DND-41 (cell line): ENCODE measurements around the gene DNAJC30.
A peak's percentile ranks its signal among the peaks of the same experiment; 100 is the strongest.

Experiments used
- ATAC-seq: fragments of 200-7000 bp; cut with Tn5 transposase; 3 replicates; pipeline ENCODE4 v1.9.1; 2021; ENCODE audit warnings: low read depth; ENCODE audit not compliant: insufficient read depth
- DNase-seq: peaks from one replicate; pipeline ENCODE4 v3.0.0-alpha.2; 2020
- H2AFZ ChIP-seq: 2 replicates; pipeline ENCODE4 v1.6.0; 2012; ENCODE audit warnings: low read depth, low read length
- H3K27ac ChIP-seq: 2 replicates; pipeline ENCODE4 v1.5.1; 2012; ENCODE audit warnings: low read length, inconsistent platforms
- H3K27me3 ChIP-seq: fragments of 200-600 bp; sonication (generic); 2 replicates; pipeline ENCODE4 v1.6.0; 2012; ENCODE audit warnings: low read length, mild to moderate bottlenecking, inconsistent platforms; ENCODE audit not compliant: insufficient read depth, poor library complexity
- H3K36me3 ChIP-seq: 2 replicates; pipeline ENCODE4 v1.5.1; 2012; ENCODE audit warnings: low read length, inconsistent platforms; ENCODE audit not compliant: insufficient read depth
- H3K4me1 ChIP-seq: 2 replicates; pipeline ENCODE4 v1.5.1; 2012; ENCODE audit warnings: mild to moderate bottlenecking, low read length; ENCODE audit not compliant: insufficient read depth
- H3K4me2 ChIP-seq: 2 replicates; pipeline ENCODE4 v1.6.0; 2012; ENCODE audit warnings: mild to moderate bottlenecking, moderate library complexity, low read length, inconsistent platforms; ENCODE audit not compliant: insufficient read depth
- H3K4me3 ChIP-seq, 2 experiments: fragments of 200-600 bp in 1 of 2; shearing (Covaris generic) in 1 of 2; 2 replicates each; pipeline ENCODE4 v1.5.1; 2012 to 2016; ENCODE audit warnings: inconsistent platforms in 2 of 2, low read length in 2 of 2, mild to moderate bottlenecking in 2 of 2, low read depth in 1 of 2, moderate library complexity in 1 of 2
- H3K79me2 ChIP-seq: 2 replicates; pipeline ENCODE4 v1.6.0; 2012; ENCODE audit warnings: low read length, inconsistent platforms; ENCODE audit not compliant: insufficient read depth
- H3K9ac ChIP-seq: 2 replicates; pipeline ENCODE4 v1.6.0; 2012; ENCODE audit warnings: low read depth, mild to moderate bottlenecking, inconsistent platforms, low read length, moderate library complexity
- H3K9me3 ChIP-seq: 2 replicates; pipeline ENCODE4 v1.5.1; 2012; ENCODE audit warnings: low read length, moderate library complexity, mild to moderate bottlenecking, inconsistent platforms; ENCODE audit not compliant: insufficient read depth, severe bottlenecking
- H4K20me1 ChIP-seq: 2 replicates; pipeline ENCODE4 v1.6.0; 2012; ENCODE audit warnings: low read length; ENCODE audit not compliant: insufficient read depth
- CTCF ChIP-seq: IDR thresholded peaks from 2 replicates; pipeline ENCODE4 v1.5.1; 2012; ENCODE audit warnings: borderline replicate concordance, low read length, moderate library complexity, mild to moderate bottlenecking; ENCODE audit not compliant: poor library complexity, severe bottlenecking; ENCODE audit errors: extremely low read depth
- EZH2 ChIP-seq: IDR thresholded peaks from 3 replicates; pipeline ENCODE4 v1.6.1; 2012; ENCODE audit warnings: borderline replicate concordance, low read depth, mild to moderate bottlenecking, moderate library complexity, low read length, inconsistent platforms; ENCODE audit not compliant: severe bottlenecking

DNAJC30 gene

GRCh38 chr7:73700581-73701134 lies 17.4 kb upstream of the DNAJC30 start:
- H2AFZ ChIP-seq = no peak overlapping the region
- ATAC-seq (no peak), DNase-seq (no peak)
- no peaks in the 10 kb centered on the region for H3K9me3 ChIP-seq
- H3K79me2 ChIP-seq = no peaks in the 10 kb centered on the region
- peaks cover 6% of the 10 kb centered on the region for H3K4me1 ChIP-seq
- no peaks in the 10 kb centered on the region for H3K27me3 ChIP-seq
- H4K20me1 ChIP-seq = peaks cover 19% of the 10 kb centered on the region
- no peak for TF ChIP-seq EZH2
- TF ChIP-seq CTCF = no peak
- H3K4me2 ChIP-seq = no peak overlapping the region
- no peak overlapping the region for H3K27ac ChIP-seq
- no peak overlapping the region for H3K9ac ChIP-seq
- H3K4me3 ChIP-seq = no peak overlapping the region
- H3K36me3 ChIP-seq = peaks cover 41% of the 10 kb centered on the region

DNA sequence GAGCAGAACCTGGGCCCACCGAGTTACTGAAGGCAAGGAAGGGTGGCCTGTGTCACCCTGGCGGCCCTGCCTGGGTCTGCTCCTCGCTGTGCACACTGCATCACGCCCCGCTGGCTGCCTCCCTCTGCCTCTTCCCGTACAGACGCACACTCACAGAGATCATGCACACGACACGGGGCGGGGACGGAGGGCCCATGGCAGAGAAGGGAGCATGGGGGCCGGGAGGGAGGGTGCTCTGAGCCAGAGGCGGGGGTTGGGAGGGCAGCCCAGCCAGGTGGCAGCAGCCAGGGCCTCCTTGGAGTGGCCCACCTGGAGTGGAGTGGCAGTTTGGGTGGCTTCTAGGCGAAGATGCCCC lies 16.8 kb upstream of the DNAJC30 start:
- no peak overlapping the region for H3K4me3 ChIP-seq
- no peak overlapping the region for H2AFZ ChIP-seq
- TF ChIP-seq EZH2 = no peak
- TF ChIP-seq CTCF = no peak
- H3K36me3 ChIP-seq = peaks cover 46% of the 10 kb centered on the region
- peaks cover 18% of the 10 kb centered on the region for H4K20me1 ChIP-seq
- no peaks in the 10 kb centered on the region for H3K79me2 ChIP-seq
- ATAC-seq (no peak), DNase-seq (no peak)
- peaks cover 6% of the 10 kb centered on the region for H3K4me1 ChIP-seq
- no peak overlapping the region for H3K9ac ChIP-seq
- no peaks in the 10 kb centered on the region for H3K27me3 ChIP-seq
- no peak overlapping the region for H3K4me2 ChIP-seq
- H3K9me3 ChIP-seq = no peaks in the 10 kb centered on the region
- no peak overlapping the region for H3K27ac ChIP-seq

GRCh38 chr7:73699370-73700068 lies 16.3 kb upstream of the DNAJC30 start:
- H3K4me3 ChIP-seq = no peak overlapping the region
- DNase-seq = no peak
- no peak for ATAC-seq

More at GRCh38 chr7:73699370-73700068, 16.3 kb upstream of the DNAJC30 start:
- no peak overlapping the region for H3K4me2 ChIP-seq
- no peaks in the 10 kb centered on the region for H3K79me2 ChIP-seq
- H2AFZ ChIP-seq = no peak overlapping the region
- TF ChIP-seq EZH2 (no peak), CTCF (peak; percentile 12)
- peaks cover 6% of the 10 kb centered on the region for H3K4me1 ChIP-seq
- peaks cover 12% of the 10 kb centered on the region for H4K20me1 ChIP-seq
- H3K9ac ChIP-seq = no peak overlapping the region
- no peak overlapping the region for H3K27ac ChIP-seq
- no peaks in the 10 kb centered on the region for H3K27me3 ChIP-seq
- H3K36me3 ChIP-seq = peaks cover 52% of the 10 kb centered on the region
- no peaks in the 10 kb centered on the region for H3K9me3 ChIP-seq
